ENCODE results near the gene TLR9. TPM values are rescaled to one million over a fixed set of nuclear protein-coding genes. Genes with fewer than 3 reads are reported as not detected.

Gene TLR9
- total and polyA plus RNA-seq, 7 donors, result 0.04 to 0.55 (median 0.24) TPM; not detected in 1

GRCh38 chr3:52227117-52227516 lies 1.7 kb upstream of the TLR9 start:
- WGBS, 3 donors, result 65 to 73% (median 69%) methylated on average over 4 of the region's 4 CpGs
- no peaks in the 10 kb centered on the region for H3K27me3 ChIP-seq (ENCODE audit: insufficient read depth in 3 of 3, low read length in 2 of 3)
- H3K9me3 ChIP-seq, result no peaks in the 10 kb centered on the region
- H3K4me3 ChIP-seq, result no peak overlapping the region
- peaks cover 0 to 45% of the 10 kb centered on the region in 2 donors for H3K36me3 ChIP-seq (ENCODE audit: insufficient read depth in 1 of 2, low read depth in 1 of 2)
- DNase-seq, result peak in 1 of 2 donors; percentile 30
- no peak for ATAC-seq
- TF ChIP-seq, protein P1, sequence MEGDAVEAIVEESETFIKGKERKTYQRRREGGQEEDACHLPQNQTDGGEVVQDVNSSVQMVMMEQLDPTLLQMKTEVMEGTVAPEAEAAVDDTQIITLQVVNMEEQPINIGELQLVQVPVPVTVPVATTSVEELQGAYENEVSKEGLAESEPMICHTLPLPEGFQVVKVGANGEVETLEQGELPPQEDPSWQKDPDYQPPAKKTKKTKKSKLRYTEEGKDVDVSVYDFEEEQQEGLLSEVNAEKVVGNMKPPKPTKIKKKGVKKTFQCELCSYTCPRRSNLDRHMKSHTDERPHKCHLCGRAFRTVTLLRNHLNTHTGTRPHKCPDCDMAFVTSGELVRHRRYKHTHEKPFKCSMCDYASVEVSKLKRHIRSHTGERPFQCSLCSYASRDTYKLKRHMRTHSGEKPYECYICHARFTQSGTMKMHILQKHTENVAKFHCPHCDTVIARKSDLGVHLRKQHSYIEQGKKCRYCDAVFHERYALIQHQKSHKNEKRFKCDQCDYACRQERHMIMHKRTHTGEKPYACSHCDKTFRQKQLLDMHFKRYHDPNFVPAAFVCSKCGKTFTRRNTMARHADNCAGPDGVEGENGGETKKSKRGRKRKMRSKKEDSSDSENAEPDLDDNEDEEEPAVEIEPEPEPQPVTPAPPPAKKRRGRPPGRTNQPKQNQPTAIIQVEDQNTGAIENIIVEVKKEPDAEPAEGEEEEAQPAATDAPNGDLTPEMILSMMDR (IDR thresholded peaks at IDR 0.05), result no peak
- no peak overlapping the region for H3K27ac ChIP-seq
- intact Hi-C loops (cut with DNase I), result no loop called here
- H3K4me1 ChIP-seq, result peaks cover 9% of the 10 kb centered on the region

- TF ChIP-seq, protein P1 (IDR thresholded peaks at IDR 0.05), result no peak
- Histone ChIP-seq H3K27me3 (ENCODE audit: insufficient read depth in 3 of 3, low read length in 2 of 3) (no peaks in the 10 kb centered on the region), H3K9me3 (no peaks in the 10 kb centered on the region), H3K36me3 (ENCODE audit: insufficient read depth in 1 of 2, low read depth in 1 of 2) (peaks cover 0 to 39% of the 10 kb centered on the region in 2 donors), H3K4me3 (no peak overlapping the region), H3K27ac (no peak overlapping the region), H3K4me1 (peaks cover 3% of the 10 kb centered on the region)
- peak in 1 of 2 donors; percentile 41 for DNase-seq
- intact Hi-C loops (cut with DNase I), result no loop called here
- peak in 1 of 4 donors; percentile 15 for ATAC-seq
- 82 to 94% (median 84%) methylated on average over 5 of the region's 5 CpGs for WGBS, 3 donors
Observed at GRCh38 chr3:52226229-52226817, 878 bp upstream of the TLR9 start.

DNA sequence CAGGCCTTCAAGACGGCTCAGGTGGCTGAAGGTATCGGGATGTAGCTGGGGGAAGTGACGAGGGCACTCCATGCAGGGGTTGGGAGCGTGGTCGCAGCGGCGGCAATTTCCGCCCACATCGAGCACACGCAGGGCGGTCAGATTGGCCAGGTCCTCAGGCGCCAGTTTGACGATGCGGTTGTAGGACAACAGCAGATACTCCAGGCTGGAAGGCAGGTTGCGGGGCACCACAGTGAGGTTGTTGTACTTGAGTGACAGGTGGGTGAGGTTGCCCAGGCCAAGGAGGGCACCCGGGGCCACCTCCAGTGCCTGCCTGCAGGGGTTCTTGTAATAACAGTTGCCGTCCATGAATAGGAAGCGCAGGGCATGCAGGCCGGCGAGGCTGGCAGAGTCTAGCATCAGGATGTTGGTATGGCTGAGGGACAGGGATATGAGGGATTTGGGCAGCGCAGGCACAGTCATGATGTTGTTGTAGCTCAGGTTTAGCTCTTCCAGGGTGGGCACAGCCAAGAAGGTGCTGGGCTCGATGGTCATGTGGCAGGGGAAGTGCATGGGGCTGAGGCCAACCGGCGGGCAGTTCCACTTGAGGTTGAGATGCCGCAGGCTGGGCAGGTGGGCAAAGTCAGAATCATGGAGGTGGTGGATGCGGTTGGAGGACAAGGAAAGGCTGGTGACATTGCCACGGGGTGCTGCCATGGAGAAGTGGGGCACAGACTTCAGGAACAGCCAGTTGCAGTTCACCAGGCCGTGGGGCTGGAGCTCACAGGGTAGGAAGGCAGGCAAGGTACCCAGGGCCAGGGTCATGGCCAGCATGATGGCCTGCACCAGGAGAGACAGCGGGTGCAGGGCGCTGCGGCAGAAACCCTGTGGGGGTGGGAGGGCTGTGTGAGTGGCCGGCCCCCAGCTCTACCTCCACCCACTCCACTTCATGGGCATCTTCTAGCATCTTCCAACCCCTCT lies 1.7 kb downstream of the TLR9 start:
- TF ChIP-seq, protein P1 (IDR thresholded peaks at IDR 0.05), result no peak
- ATAC-seq (no peak), DNase-seq (no peak)
- peaks cover 5% of the 10 kb centered on the region for H3K4me1 ChIP-seq
- H3K27me3 ChIP-seq (ENCODE audit: insufficient read depth in 3 of 3, low read length in 2 of 3), result no peaks in the 10 kb centered on the region
- intact Hi-C loops (cut with DNase I), result loop anchor here in 1 of 2 donors (5.0 kb wide), 1 partner anchor 184 kb away; no protein-coding TSS in a partner anchor
- H3K36me3 ChIP-seq (ENCODE audit: insufficient read depth in 1 of 2, low read depth in 1 of 2), result peaks cover 0 to 13% of the 10 kb centered on the region in 2 donors
- H3K4me3 ChIP-seq, result no peak overlapping the region
- no peak overlapping the region for H3K27ac ChIP-seq
- WGBS, 3 donors, result 91 to 93% (median 92%) methylated on average over 32 of the region's 32 CpGs
- H3K9me3 ChIP-seq, result no peaks in the 10 kb centered on the region

DNA sequence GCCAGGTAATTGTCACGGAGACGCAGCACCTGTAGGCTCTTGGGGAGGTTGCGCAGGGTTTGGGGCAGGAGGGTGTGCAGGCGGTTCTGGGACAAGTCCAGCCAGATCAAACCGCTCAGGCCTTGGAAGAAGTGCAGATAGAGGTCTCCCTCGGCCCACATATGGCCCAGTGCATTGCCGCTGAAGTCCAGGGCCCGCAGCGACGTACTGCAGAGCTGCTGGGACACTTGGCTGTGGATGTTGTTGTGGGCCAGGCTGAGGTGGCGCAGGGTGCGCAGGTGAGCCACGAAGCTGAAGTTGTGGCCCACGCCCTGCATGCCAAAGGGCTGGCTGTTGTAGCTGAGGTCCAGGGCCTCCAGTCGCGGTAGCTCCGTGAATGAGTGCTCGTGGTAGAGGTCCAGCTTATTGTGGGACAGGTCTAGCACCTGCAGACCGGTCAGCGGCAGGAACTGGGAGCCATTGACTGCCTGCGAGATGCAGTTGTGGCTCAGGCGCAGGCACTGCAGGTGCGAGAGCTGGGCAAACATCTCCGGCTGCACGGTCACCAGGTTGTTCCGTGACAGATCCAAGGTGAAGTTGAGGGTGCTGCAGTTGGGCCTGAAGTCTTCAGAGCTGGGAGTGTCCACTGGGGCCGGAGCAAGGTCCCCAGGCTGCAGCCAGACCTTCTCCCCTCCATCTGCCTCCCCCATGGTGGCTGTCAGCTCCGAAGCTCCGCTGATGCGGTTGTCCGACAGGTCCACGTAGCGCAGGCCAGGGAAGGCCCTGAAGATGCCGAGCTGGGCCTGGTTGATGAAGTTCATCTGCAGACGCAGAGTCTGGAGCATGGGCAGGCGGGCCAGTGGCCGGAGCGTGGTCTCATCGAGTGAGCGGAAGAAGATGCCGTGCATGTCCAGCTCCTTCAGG lies 2.9 kb downstream of the TLR9 start:
- no peaks in the 10 kb centered on the region for H3K27me3 ChIP-seq (ENCODE audit: insufficient read depth in 3 of 3, low read length in 2 of 3)
- H3K4me1 ChIP-seq, result peaks cover 7% of the 10 kb centered on the region
- DNase-seq (no peak), ATAC-seq (no peak)
- 81 to 87% (median 82%) methylated on average over 41 of the region's 41 CpGs for WGBS, 3 donors
- H3K36me3 ChIP-seq (ENCODE audit: insufficient read depth in 1 of 2, low read depth in 1 of 2), result peaks cover 0 to 1% of the 10 kb centered on the region in 2 donors
- no peak overlapping the region for H3K4me3 ChIP-seq
- H3K27ac ChIP-seq, result no peak overlapping the region
- intact Hi-C loops (cut with DNase I), result loop anchor here in 1 of 2 donors (5.0 kb wide), 1 partner anchor 185 kb away; no protein-coding TSS in a partner anchor
- TF ChIP-seq, protein P1 (IDR thresholded peaks at IDR 0.05), result no peak
- no peaks in the 10 kb centered on the region for H3K9me3 ChIP-seq

All from psoas muscle (tissue), 8 donors.